Measurements from ENCODE around the gene ACACB.

ACACB gene

DNA sequence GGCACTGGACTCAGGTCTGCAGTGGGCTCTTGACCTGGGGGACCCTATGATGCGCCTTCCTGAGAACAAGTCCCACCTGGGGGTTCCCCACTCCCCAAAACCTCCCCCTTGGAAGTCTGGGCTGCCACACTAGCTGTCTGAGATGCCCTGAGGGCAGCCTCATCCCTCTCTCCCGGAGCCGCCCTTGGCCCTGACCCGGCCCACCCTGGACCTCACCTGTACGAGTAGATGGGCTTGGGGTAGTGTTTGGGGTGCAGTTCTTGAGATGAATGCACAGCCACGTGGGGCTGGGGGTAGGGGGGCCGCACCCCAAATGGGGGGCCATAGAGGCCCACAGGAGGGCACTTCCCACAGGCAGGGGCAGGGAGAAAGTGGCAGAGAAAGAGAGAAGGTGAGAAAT, 170.8 kb downstream of the ACACB start:
- no peak for DNase-seq

DNA sequence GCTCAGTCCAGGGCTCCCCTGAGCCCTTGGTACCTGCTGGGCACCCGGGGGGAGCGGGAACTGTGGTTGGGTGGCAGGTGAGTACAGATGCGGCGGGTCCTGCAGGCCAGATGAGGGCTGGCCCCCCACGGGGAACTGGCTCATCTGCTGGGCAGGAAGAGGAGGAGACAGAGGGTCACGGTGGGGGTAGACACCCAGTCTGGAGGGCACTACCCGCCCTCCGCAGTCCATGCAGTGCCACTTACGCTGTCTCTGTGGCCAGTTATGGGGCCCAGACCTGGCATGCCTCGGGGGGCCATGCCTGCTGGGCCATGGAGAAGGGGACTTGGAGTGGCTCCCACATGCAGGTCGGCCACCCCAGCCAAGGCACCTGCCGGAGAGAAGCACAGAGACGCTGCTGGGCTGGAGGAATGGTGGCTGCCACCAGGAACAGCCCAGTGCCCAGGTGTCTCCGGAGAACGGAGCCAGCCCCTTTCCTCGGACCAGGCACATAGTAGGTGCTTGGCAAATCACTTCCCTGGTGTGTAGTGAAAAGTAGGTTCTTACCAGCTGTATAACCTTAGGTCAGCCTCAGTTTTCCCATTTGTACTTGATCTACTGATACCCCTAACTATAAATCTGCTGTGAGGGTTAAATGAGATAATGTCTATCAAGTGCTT, 171.6 kb downstream of the ACACB start:
- no peak for DNase-seq

DNA sequence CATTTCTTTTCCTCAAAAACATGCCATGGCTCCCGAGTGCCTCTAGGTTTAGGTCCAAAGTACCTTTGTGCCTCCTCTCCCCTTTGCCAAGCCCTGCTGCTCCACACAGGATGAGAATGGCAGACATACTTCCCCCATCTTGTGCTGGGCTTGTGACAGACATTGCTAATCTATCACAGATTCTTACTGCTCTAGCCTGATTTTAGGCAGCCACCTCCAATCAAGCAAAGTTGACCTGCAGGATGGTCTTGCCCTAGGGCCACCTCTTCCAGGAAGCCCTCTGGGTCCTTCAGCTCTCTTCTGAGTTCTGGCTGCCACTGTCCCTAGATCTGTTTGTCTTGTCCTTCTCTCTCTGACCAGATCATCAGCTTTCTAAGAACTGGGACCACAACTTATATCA, 172.2 kb downstream of the ACACB start:
- no peak for DNase-seq

DNA sequence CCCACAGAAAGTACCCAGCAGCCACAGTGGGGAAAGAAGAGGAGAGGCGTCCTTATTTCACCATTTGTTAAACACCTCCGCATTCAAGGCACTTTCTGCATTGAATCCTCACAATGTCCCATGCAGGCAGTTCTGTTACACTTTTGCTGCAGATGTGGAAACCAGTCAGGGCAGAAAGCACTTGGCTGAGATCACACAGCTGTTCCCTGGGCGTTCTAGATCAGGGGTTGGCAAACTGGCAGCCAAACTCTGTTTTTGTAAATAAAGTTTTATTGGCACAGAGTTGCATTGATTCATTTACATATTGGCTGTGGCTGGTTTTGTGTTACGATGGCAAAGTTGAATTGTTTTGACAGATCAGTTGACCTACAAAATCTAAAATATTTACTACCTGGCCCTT, 172.6 kb downstream of the ACACB start:
- no peak for DNase-seq

DNA sequence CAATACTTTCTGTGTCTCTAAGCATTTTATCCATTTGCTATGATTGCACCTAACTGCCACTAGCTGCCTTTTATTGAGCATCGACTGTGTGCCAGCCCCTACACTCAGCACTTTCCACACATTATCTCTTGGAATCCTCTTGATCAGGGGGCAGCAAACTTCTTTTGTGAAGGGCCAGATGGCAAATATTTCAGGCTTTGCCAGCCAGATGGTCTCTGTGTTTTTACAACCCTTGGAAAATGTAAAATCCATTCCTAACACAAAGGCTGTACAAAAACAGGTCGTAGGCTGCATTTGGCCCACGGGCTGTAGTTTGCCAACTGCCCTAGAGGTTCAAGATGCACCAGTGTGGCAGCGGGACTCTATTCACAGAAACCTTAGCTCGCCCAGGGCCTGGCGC, 173.2 kb downstream of the ACACB start:
- no peak for DNase-seq

DNA sequence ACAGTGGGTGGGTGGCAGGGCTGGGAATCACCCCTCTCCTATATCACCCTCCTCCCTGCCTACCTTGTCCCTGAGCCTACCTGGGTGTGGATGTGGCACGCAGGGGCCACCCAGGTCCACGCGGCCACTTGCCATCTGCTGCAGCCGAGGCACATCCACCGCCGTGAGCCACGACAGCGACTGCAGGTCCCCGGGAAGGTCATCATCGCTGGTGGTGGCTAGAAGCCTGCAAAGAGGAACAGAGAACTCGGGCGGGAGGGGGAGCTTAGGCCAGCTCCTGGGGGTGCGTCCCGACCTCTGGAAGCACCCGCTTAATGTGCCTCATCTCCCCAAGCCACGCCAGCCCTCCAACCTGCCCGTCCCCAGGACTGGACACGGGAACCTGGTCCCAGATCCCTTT, 173.7 kb downstream of the ACACB start:
- no peak for DNase-seq

DNA sequence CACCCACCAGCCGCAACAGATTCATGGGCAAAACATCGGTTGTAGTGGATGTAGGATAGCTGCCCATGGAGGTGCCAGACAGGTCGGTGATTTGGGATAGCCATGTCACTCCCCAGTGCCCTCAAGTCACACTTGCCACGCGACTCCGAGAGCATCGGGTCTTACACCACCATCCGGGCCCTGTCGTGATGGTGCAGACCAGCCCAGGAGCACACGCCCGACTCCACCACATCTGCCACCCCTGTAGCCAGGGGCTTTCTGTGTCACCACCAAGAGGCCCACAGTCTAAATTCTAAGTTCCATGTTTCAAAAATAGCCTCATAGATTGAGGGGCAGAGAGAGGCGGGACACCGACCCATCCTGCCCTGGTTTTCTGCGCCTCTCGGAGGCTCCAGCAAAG, 174.7 kb downstream of the ACACB start:
- DNase-seq: no peak

DNA sequence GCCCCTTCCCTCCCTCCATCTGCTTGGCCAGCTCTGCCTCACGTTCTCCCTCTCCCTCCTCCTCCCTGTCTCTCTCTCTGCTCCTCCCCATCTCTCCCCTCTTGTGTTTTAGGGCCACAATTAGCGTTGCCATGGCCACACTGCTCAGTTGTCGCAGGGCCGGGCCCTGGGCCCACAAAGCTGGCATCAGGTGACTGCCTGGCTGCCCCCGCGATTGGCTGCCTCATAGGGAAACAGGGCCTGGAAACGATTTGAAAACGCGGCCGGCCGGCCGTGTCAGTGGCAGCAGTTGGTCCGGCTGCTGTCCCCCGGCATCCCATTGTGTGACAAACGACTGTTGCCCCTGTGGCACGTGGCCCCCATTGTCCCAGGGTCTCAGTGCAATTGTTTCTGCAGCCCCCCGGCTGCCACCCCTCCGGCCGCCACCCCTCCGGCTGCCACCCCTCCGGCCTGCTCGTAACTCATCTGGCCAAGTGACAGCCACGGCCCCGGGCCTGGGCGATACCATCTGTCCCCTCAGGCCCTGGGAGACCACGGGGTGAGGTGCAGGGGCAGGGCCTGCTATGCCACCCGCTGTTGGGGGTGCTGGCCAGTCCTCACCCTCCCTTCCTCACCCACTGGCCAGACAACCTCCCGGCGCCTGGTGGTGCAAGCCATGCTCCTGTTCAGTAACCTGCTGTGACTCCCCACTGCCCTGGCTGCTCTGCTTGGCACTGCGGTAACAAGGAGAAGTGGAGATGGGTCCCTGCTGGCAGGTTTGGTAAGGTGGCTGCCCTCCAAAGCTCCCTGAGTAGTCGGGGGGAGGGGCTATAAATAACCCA, 175.3 kb downstream of the ACACB start:
- peak; percentile 97 for DNase-seq

DNA sequence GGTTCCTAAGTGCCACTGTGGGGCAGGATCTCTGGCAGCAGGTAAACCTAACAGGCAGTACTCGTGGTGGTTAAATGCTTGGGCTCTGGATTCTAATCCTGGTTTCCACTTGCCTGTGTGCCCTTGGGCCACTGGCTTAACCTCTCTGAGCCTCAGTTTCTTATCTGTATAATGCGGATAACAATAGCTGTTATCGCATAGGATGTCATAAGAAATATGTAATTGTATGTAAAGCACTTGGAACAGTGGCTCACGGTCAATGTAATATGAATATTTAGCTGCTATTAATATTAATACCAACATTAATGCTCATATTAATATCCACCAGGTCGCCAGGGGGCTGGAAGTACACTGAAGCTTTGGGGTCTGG, 175.9 kb downstream of the ACACB start:
- DNase-seq: no peak

DNA sequence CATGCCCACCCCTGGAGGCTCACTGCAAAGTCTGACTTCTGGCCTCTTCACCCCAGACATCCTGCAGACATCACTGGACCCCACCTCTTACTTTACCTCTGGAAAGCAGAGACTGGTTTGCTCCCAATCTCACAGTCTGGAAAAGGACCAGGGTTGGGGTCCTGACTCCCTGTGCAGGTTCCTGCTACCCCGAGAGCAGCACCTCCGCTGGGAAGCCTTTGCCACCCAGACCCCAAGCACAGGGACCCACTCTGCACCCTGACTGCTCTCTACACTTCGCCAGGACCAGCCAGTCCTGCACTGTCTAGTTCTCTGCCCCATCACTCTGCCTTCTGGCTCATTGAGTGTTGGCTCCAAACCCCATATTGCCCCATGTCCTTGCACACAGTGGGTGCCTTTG, 176.7 kb downstream of the ACACB start:
- DNase-seq: no peak

DNA sequence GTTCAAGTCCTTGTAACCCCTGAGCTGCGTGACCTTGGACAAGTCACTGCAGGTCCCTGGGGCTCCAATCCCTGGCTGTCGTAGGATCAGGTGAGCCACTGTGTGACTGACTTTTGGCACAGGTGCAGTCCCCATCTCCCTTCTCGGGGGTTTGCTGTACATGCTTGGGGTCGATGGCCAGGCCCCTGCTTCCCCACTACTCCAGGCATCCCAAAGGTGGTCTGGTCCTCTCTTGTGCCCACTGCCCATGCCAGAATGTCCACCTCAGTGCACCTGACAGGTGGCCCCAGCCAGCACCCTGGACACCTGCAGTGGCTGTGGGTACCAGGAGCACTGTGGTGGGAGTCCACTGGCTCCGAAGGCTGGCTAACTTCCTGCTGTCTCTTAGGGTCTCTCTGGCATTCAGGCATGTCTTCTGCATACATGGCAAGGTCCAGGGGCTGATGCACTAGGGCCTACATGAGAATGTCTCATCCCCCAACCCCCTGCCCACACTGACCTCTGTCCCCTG, 178.0 kb downstream of the ACACB start:
- no peak for DNase-seq

DNA sequence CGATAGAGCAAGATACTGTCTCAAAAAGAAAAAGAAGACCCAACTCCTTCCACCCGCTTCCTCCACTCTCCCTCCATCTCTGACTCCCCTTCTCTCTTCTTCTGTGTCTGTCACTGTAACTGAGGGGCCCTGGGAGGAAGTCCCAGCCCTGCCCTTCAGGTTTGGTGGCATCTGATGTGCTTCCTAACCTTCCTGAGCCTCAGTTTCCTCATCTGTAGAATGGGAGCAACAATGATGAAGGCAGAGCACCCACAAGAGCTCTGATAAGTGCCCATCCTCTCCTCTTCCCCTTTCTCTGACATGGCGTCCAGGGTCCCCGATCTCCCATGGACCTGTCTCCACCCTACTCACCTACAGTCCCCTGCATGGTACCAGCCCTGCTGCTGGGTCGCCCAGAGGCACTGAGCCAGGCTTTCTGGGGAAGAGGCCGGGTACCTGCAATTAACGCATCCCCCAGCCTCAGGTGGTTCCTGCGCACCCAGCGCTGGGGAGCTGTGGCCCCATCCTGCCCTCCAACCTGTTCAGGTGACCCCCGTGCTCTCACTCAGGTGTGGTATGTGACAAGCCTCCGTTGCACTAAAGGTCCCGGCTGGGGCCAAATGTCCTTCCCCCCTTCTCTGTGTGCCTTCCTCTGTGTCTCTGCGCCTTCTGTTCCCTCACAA, 179.5 kb downstream of the ACACB start:
- no peak for DNase-seq

DNA sequence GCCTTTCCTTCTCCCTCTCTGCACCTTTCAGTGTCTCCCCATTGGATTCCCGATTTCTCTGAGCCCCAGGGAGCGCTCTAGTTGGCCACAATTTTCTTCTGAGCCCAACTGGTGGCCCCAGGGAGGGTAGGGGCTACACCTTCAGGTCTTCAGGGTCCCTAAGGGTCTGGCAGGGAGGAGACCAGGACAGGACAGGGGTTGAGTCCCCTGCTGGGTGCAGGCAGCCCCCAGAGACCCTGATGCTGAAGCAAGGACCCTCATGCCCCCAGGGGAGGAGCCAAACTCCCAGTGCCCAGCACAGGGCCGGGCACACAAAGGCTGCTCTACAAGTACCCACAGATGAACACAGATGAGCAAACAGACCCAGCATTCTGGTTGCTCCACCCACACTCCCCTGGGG, 180.0 kb downstream of the ACACB start:
- DNase-seq: no peak

DNA sequence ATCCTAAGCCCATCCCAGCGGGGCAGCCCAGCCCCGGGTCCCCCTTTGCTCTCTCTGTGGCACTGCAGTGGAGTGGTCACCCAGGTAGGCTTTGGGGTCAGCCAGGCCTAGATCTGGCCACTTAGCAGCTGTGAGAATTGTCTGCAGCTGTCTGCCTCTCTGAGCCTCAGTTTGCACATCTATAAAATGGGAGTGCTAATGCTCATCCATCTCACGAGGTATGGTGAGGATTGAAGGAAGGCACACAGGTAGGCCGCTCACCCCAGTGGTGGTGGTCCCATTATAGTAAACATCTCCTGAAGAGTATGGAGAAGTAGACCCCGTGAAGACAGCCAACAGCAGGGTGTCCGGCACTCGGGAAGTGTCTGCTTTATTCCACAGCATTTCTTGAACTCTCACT, 183.5 kb downstream of the ACACB start:
- DNase-seq: no peak

DNA sequence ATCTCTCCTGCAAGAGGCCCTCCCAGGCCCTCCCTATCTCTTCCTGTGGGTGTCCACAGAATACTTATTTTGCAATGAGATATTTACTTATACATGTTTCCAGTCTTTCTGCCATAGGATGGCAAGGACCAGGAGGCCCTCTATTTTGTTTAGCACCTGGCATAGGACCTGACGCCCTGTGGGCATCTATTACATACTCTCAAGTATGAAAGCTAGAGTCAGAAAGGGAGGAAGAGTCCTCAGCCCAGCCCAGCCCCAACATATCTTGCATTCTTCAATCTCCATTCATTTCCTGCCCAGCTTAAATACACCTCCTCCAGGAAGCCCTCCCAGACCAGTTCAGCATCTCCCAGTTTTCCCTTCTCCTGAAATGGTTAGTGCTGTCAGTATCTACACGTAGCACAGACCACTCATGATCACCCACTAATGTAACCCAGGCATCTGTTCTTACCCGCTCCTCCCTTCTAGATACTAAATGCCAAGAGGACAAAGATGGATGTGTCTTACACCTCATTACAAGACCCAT, 185.3 kb downstream of the ACACB start:
- DNase-seq: no peak

DNA sequence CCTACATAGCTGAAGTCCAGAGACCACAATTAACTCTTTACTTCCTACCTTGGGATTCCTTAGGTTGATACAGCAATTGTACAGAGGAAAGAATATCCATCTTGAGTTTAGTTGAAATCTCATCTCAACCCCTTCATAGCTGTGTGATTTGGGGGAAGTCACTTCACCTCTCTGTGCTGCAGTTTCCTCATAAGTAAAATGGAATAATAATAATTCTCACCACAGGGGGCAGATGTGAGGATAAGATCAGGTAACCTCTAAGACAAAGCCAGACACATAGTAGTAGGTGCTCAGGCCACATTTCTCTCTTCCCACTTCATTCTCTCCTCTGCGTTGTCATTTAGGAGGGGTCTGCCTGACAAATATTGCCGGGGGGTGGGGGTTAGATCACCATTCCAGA, 186.0 kb downstream of the ACACB start:
- DNase-seq: peak; percentile 55

DNA sequence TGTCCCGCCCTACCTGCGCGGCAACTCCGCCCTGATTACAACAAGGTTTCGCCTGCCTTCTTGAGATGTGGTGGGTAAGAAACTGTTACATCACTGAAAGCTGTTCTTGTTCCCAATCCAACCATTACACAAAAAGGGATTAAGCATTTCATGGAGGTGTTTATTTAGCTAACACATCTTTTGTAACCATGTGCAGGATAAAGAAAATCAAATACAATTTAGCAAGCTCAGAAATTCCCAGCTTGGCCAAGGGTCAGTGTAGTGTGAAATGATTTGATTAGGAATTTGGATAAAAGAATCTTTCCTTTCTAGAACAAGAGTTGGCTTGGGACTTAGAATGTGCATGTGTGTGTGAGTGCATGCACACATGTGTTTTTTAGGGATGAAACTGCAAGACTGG, 186.4 kb downstream of the ACACB start:
- no peak for DNase-seq

DNA sequence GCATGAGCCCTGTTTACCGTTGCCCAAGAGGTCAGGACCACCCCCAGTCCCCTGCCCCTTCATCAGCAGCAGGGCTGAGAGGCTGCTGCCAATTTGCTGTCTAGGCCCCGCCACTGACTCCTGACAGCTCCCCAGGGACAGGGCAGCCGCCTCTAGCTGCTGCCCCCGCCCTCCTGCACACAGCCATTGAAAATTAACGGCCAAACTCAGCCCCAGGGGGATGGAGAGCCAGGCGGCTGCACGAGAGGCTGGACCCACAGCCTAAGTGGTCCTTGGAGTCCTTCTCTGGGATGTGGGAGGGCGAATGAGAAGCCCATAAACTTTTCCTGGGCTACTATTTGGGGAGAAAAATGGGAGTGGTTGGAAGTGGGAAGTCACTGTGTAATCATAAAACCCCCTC, 188.1 kb downstream of the ACACB start:
- DNase-seq: peak; percentile 75

DNA sequence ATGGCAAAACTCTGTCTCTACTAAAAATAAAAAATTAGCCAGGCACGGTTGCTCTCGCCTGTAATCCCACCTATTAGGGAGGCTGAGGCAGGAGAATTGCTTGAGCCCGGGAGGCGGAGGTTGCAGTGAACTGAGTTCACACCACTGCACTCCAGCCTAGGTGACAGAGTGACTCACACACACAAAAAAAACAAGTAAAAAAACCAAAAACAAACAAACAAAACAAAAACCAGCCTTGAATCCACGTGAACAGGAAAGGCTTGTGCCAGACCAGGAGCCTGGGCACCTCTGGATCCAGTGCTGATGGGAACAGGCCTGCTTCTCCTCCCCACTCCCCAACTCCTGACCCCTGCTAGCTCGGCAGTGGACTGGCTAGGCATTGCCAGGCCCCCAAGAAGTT, 189.2 kb downstream of the ACACB start:
- no peak for DNase-seq

DNA sequence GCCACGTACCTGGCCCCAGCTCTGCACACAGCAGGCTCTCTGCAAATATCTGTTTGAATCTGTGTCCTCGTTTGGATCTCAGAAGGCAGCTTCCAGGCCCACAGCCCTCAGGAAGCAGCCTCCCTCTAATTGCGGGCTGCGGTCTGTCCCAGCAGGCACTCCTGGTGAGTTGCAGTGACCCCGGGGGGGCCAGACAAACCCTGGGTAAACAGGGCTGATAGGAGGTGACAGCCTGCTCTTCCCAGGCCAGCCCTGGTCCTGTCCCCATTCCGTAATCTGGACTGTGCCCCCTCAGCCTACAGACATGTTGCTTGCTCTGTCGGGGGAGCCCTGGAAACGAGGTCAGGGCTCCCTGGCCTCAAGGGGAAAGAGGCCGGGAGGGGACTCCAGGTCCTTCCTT, 190.7 kb downstream of the ACACB start:
- peak; percentile 81 for DNase-seq

DNA sequence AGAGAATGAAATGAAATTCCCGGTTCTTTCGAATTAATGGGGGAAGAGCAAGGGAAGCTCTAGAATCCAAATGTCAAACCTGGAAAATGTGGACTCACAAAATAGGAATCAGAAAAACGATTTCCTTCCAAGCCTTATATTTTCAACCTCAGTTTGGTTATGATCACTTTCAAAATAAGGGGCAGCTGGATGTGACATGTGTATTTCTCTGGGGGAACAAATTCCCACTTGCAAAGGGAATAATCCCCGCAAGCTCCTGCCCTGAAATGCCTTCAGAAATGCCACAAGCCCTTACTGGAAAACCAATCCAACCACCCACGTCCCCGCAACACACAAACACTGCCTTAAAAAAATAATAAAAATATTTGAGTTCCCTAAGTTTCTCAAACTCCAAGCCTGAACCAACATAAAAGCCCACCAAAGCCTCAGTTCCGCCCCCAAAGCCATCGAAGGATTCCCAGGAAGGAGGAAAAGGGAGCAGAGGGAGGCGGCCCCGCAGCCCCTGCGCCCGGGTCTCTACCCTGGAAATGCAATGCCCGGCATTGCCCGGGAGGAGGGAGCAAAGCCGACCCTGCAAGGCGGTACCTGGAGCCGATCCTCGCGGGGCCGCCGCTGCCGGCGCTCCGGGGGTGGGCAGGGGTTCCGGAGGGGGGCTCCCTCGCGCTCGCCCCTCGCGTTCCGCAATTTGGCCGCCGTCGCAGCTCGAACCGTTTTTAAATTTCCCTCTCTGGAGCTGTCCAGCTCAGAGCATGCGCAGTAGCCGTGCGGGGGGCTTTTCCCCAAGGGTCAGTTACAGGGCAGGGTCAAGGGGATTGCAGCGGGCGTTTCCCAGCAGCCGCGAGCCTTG, 192.4 kb downstream of the ACACB start, which contains the start of gene FOXN4:
FOXN4 (minus strand) TSS at position 751 of the 847 bp plus-strand sequence. CDS start 963 bp downstream, outside the sequence.
- peak; percentile 90 for DNase-seq

DNA sequence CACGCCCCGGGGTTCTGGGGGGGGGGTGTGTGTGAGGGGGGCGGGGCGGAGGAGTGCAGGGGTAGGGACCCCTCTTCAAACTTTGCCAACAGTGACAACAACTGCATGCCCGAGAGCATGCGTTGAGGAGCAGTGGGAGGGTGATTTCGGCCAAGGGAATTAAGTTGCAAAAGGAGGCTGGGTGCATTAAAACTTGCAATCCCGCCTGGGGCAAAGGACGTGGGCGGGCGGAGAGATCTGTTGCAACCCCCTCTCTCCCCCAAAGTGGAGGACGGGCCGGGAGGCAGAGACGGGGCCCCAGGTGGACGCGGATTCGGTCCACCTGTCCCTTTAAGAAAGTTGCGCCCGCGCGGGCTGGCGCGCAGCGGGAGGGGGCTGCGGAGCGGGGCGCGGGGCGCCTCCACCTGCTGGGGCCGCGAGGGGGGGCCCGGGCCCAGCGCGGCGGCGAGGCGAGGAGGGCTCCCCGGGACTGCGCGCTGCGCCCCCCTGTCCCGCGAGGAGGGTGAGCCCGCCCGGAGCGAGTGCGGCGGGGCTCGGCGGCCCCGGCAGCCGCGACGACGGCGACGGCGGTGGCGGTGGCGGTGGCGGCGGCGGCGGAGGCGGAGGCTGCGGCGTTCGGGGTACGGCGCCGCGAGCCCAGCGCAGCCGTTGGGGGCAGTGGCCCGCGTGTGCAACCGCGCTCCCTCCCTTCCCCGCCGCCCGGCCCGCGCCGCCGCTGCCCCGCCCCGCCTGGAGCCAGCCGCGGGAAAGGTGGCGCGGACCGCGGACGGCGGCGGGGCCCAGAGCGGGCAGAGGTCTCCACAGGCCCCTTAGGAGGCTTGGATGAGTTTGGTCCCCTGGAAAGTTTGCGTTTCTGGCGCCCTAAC, 193.2 kb downstream of the ACACB start:
- DNase-seq: no peak
